HG02623 (cell line): ENCODE measurements around the gene ACSM6.
A peak's percentile ranks its signal among the peaks of the same experiment; 100 is the strongest.

Source experiments
- ATAC-seq: cut with Tn5 transposase; IDR thresholded peaks from one replicate; pipeline ENCODE4 v1.9.1; 2021; ENCODE audit warnings: moderate library complexity; ENCODE audit not compliant: unreplicated experiment

ACSM6 gene

GRCh38 chr10:95243318-95243617 is 49.2 kb downstream of the ACSM6 start:
- no peak for ATAC-seq

GRCh38 chr10:95244152-95244551 is 50.1 kb downstream of the ACSM6 start:
- no peak for ATAC-seq

DNA sequence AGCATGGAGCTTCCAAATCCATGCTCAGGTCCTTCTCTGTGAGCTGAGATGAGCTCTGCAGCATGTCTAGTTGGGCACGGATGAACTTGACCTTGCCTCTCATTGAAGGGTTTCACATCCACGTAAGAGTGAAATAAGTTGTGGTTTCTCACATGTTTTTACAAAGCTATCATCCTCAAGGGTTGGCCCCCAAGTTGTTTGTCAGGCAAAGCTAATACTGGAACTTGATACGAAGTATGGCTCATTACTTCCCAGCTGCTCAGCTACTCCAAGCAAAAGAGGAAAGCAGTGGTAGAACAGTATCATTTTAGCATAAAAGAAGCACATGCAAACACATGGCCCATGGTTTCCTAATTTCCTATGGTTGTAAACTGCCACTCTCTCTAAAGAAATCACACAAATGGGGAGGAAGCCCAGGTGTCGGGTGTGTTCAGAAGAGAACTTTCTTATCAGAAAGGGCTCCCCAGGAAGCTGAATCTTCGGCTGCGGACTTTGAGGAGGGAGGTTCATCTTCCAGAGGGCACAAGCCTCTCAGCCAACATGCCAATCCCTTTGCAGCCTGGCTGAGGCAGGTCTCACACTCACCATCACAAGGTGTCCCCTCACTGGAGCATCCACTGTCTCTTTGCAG is 51.5 kb downstream of the ACSM6 start:
- ATAC-seq: peak; percentile 80

DNA sequence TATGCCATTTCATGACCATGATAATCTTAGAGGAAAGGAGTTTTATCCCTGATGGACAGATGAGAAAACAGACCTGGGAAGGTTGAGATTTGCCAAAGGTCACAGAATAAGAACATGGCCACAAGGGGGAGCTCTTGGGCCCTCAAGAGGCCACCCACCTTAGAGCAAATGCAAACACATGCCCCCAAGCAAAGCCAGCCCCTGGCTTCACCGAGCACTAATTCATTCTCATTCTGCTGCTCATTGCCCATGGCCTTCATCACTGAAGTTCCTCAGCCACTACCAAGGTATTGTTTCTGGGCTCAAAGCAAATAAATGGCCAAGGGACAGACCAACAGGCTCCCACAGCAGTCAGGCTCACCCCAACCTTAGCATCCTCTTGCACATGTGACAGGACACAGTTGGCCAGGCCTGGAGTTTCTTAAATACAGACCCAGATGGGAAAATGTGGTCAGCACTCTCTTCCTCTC is 52.6 kb downstream of the ACSM6 start:
- ATAC-seq: no peak

DNA sequence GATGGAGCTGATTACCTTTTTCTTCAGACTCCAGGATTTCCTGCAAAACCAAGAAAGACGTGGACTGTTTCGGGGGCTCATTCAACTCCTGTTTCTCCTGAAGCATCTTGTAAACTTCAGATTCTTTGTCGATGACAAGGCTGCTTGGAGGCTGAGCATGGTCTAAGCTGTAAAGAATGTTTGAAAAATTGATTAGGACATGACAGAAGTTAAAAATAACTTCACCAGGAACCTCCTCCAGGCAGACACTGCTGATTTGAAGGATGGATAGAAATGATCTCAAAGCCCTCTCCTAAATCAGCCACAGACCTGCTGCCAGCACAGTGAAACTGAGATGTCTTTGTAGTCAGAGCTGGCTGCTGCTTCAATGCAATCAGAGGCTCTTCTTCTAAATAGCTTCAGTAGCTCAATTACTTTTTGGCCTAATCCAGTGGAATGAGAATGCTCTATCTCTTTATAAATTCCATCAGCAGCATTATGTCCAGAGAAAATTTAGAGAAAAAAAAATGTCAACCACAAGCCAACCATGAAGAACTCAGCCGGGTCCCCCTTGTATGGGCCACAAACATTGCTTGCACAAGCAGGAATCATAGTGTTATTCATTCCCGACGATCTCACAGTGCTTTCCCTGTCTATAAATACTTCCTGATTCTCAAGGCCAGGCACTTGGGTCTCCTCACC is 53.3 kb downstream of the ACSM6 start:
- ATAC-seq: no peak

GRCh38 chr10:95247881-95248583 is 54.0 kb downstream of the ACSM6 start:
- ATAC-seq: no peak

- ATAC-seq: no peak
Observed at GRCh38 chr10:95248989-95249388, 55.0 kb downstream of the ACSM6 start.

GRCh38 chr10:95249467-95249866 is 55.4 kb downstream of the ACSM6 start:
- ATAC-seq: no peak

DNA sequence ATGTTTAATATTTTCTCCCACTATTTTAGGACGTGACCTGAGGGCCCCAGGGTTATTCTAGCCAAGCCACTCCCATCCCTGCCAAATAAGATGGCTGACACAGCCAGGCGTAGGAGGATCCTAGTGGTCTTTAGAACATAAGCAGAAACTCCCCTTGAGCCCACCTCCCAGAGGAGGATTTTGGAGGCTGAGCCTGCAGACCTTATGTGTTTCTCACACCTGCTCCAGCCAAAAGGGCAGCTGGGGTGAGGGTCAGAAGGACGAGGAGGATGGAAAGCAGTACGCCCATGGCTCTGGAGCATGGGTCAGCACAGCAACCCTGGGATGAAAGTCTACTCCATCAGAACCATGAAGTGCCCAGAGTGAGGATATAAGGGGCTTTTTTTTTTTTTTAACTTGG is 56.8 kb downstream of the ACSM6 start:
- ATAC-seq: no peak

GRCh38 chr10:95253007-95253406 is 59.0 kb downstream of the ACSM6 start:
- no peak for ATAC-seq

DNA sequence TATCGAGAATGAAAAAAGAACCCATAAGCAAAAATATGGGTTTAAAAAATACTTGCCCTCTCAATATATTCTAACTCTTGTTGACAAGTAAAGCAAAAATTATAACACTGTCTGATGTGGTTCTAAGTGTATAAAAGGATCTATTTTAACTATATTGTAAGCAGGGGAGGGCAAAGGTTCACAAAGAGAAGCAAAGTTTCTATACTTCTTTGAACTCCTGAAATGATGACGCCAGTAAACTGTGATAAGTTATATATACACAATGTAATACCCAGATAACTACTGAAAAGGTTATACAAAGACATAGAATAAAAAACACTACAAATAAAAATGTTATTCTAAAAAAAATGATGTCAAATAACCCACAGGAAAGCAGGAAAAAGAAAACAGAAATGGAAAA is 59.6 kb downstream of the ACSM6 start:
- ATAC-seq: no peak

- no peak for ATAC-seq
Observed at GRCh38 chr10:95254629-95255028, 60.6 kb downstream of the ACSM6 start.

DNA sequence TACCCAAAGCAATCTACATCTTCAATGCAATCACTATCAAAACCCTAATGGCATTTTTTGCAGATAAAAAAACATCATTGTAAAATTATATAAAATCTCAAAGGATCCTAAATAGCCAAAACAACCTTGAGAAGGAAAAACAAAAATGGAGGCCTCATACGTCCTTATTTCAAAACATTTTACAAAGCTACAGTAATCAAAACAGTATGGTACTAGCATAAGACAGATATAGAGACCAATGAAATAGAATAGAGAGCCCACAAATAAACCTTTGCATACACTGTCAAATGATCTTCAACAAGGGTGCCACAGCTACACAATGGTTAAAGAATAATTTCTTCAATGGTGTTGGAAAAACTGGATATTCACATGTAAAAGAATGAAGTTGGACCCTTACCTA is 62.2 kb downstream of the ACSM6 start:
- ATAC-seq: no peak

DNA sequence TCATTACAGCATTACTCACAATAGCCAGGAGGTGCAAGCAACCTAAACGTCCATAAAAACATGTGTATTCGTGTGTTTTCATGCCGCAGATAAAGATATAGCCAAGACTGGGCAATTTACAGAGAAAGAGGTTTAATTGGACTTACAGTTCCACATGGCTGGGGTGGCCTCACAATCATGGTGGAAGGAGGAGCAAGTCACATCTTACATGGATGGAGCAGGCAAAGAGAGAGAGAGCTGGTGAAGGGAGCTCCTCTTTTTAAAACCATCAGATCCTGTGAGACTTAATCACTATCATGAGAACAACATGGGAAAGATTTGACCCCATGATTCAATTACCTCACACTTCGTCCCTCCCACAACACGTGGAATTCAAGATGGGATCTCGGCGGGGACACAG is 63.8 kb downstream of the ACSM6 start:
- ATAC-seq: no peak

DNA sequence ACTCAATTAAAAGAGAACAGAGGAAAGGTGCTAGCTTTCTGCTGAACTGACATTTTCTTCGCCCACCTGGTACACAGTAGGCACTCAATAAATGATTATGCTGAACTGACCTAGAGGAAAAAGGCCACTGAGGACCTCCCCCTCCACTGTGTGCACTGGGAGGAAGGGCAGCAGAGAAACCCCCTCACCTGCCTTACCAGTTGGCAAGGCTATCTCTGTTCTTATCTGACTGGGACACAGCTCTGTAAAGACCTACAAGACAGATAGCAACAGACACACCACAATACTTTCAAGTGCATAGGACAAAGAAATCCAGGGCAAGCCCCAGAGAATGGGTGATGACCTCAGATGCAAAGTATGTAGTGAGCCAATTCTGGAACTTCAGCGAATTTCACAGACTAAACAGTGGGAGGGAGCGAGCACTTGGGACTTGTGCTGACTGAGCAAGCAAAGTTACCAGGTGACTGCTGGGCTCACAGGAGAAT is 66.4 kb downstream of the ACSM6 start:
- peak; percentile 81 for ATAC-seq

DNA sequence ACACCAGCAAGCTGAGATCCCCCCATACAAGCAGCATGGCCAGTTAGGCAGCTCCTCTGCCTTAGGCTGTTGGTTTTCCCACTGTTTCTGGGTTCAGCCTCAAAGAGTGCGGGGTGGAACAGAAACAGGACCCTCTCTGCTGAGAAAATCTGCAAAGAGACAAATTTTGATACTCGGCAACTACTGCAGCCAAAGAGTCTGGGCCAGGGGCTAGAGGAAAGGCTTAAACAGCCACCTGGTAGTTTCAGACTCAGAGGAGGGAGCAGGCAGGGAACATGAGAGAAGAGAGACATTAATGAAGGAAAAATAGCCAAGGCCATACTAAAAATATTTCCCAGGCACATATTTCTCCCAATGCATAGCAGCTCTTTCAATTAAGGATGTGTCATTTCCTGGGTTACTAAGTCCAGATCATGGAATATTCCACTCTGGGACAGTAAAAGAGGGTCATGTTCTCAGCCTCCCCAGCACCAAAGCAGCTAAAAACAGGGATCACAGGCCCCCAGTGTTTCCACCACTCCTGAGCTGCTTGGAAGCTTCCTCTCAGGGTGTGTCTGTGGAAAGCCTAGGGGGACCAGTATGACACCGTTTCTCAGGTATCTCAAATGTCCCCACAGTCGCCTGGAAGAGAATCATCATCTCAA is 67.0 kb downstream of the ACSM6 start:
- ATAC-seq: no peak

DNA sequence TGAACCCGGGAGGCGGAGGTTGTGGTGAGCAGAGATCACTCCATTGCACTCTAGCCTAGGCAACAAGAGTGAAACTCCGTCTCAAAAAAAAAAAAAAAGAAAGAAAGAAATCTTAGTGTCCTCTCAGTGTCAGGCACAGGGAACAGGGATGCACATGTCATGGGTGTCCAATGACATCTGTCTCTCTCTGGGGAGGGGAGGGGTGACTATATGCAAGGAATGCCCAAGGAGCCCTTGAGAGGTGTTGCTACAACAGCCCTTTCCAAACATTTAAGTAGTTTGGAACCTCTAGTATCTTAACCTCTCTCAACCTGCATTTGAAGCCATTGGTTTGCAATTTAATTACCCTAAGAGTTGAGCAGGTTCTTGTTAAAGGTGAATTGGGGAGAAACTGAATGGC is 67.9 kb downstream of the ACSM6 start:
- no peak for ATAC-seq

DNA sequence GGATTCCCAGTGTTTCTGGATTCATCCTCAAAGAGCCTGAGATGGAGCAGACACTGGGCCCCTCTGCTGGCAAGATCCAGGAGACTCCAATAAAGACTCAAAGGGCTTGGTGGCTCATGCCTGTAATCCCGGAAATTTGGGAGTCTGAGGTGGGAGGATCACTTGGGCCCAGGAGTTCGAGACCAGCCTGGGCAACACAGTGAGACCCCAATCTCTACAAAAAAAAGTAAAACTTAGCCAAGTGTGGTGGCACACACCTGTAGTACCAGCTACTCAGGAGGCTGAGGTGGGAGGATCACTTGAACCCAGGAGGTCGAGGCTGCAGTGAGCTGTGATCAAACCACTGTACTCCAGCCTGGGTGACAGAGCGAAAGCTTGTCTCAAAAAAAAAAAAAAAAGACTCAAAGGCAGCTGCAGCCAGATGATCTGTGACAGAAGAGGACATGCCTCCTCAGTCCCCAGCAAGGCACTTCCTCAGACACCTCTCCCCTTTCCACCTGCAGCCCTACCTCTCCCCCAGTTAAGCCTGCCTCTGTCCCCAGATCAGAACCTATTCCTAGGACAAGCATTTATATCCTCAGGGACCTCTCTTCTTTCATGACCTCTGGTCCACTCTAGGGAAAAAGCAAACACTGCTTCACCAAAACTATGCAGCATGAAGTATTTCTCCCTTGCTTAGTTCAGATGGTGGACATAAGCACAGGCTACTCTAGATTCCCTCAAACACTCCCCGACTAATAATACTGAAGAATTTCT is 68.9 kb downstream of the ACSM6 start:
- no peak for ATAC-seq

DNA sequence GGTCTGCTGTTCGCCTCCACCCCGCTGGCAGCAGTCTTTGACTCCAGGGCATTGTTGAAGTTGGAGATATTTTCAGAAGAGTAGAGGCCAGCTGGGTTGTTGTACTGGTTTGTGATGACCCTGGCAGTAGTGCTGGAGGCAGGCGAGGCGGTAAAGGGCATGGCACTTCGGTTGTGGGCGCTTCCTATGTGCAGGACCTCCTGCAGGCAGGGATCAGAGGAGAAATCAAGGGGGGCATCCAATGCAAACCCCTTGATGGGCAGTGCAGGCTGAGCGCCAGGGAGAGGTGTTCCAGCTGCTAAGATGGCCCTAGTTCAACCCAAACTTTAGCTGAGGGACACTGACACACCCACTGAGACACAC is 69.8 kb downstream of the ACSM6 start:
- ATAC-seq: no peak

DNA sequence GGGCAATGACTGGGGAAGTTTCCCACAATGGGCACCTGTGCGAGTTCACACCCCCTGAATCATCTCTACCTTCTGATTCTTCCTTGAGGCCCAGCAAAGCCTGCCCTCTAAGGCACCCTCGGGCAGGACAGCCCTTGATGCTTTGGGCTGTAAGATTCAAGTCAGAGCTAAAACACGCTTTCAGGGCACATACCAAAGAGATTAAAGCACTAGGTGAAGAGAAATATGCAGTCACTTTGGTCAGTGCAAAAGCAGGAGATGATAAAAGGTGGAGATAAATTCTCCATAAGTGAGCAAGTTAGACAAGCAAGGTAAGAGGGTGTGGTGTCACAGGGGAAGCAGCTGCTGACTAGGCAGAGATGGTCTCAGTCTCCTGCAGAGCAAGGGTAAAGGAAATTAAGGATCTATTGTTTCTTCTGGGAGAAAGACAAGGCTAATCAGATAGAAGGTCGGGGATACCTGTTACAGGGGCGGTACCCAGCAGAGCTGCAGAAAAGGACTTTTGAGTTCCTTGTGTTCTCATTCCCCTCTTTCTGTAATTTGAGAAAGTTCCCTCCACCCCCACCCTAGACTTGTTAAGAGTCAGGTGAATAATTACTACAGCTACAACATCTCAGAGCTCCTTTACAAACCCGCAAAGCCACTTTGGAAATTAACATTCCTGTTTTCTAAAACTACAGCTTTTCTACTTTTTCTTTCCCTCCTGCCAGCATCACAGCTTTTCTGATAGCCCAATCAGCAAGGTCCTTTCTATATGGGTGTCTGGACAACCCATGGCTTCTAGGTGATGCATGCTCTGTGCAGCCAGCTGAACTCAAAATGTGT is 70.4 kb downstream of the ACSM6 start:
- ATAC-seq: no peak
